GM12878 (cell line): ENCODE data around the gene LIX1. TPM values are rescaled to one million over a fixed set of nuclear protein-coding genes. Genes with fewer than 3 reads are reported as not detected.

ENCODE experiments used
- ATAC-seq: fragments of 200-7000 bp; cut with Tn5 transposase; 3 replicates; pipeline ENCODE4 v1.9.1; 2020; ENCODE audit warnings: mild to moderate bottlenecking, moderate library complexity
- BruUV-seq: library from RNA; stranded (reverse); fragments of 400-500 nt; replicated peaks from 2 replicates; lab custom pipeline; 2021; lab: Mats Ljungman, UMichigan
- CTCF ChIA-PET: fragments of 300-600 bp; sonication (Branson Sonifier 250); formaldehyde crosslinking; extraction: SDS; loops from one replicate; lab custom pipeline; 2021; ENCODE audit warnings: inconsistent platforms; lab: Yijun Ruan, JAX
- POLR2A ChIA-PET: fragments of 350-600 bp; formaldehyde crosslinking; extraction: SDS; loops from one replicate; lab custom pipeline; 2021; ENCODE audit warnings: inconsistent platforms; lab: Charles Lee
- RAD21 ChIA-PET: fragments of 300-600 bp; sonication (Branson Sonifier 250); formaldehyde crosslinking; loops from one replicate; lab custom pipeline; 2023; ENCODE audit warnings: antibody characterized with exemption; ENCODE audit not compliant: unreplicated experiment; lab: Charles Lee
- SMC1A ChIA-PET: fragments of 300-600 bp; sonication (Branson Sonifier 250); formaldehyde crosslinking; loops from one replicate; lab custom pipeline; 2023; ENCODE audit not compliant: unreplicated experiment, uncharacterized antibody; lab: Charles Lee
- DNase-seq: peaks from one replicate; pipeline ENCODE4 v3.0.0-alpha.2; 2011; ENCODE audit warnings: low read depth, low spot score
- FAIRE-seq: peaks from 3 replicates; lab custom pipeline; 2011; peaks lifted over from hg19 to GRCh38; lab: Jason Lieb, UNC
- H2AFZ ChIP-seq: 2 replicates; pipeline ENCODE4 v1.6.0; 2011; ENCODE audit warnings: low read depth, low read length, control low read depth; ENCODE audit not compliant: control insufficient read depth
- H3K27ac ChIP-seq: 2 replicates; pipeline ENCODE4 v1.5.1; 2011; ENCODE audit warnings: control low read depth; ENCODE audit not compliant: control insufficient read depth, insufficient read depth
- H3K27me3 ChIP-seq, 2 experiments: replicated peaks in 1 of 2; 2 replicates each; pipeline versions ENCODE4 v1.6.0 to v1.6.1; 2011; ENCODE audit warnings: low read length in 1 of 2; ENCODE audit not compliant: control insufficient read depth in 2 of 2, insufficient read depth in 2 of 2
- H3K36me3 ChIP-seq, 2 experiments: 2 replicates each; pipeline ENCODE4 v1.5.1; 2011; ENCODE audit warnings: low read length in 1 of 2; ENCODE audit not compliant: control insufficient read depth in 2 of 2, insufficient read depth in 2 of 2
- H3K4me1 ChIP-seq: 2 replicates; pipeline ENCODE4 v1.6.1; 2011; ENCODE audit warnings: mild to moderate bottlenecking, low read length, moderate library complexity, mixed read lengths; ENCODE audit not compliant: control insufficient read depth, insufficient read depth
- H3K4me2 ChIP-seq: 2 replicates; pipeline ENCODE4 v1.6.0; 2011; ENCODE audit warnings: control low read depth; ENCODE audit not compliant: control insufficient read depth, insufficient read depth
- H3K4me3 ChIP-seq: fragments of 200-600 bp; sonication (generic); 2 replicates; pipeline ENCODE4 v1.5.1; 2016
- H3K79me2 ChIP-seq: 2 replicates; pipeline ENCODE4 v1.6.0; 2011; ENCODE audit warnings: low read length; ENCODE audit not compliant: control insufficient read depth, insufficient read depth
- H3K9ac ChIP-seq: 2 replicates; pipeline ENCODE4 v1.8.0; 2011; ENCODE audit warnings: low read length, control low read depth, mixed read lengths; ENCODE audit not compliant: control insufficient read depth, insufficient read depth
- H3K9me3 ChIP-seq: replicated peaks from 3 replicates; pipeline ENCODE4 v1.5.1; 2011; ENCODE audit warnings: mild to moderate bottlenecking, low read length; ENCODE audit not compliant: control insufficient read depth, insufficient read depth
- H4K20me1 ChIP-seq: 2 replicates; pipeline ENCODE4 v1.6.0; 2011; ENCODE audit not compliant: control insufficient read depth, insufficient read depth
- HCFC1 ChIP-seq: fragments of 150-350 bp; IDR thresholded peaks from 2 replicates; pipeline ENCODE4 v1.6.1; 2014; ENCODE audit warnings: low read length
- HDAC6 ChIP-seq: fragments of 200-600 bp; sonication (generic); IDR thresholded peaks from one replicate; pipeline ENCODE4 v1.8.0; 2017; ENCODE audit warnings: antibody characterized with exemption; ENCODE audit not compliant: unreplicated experiment
- LARP7 ChIP-seq: fragments of 450-650 bp; IDR thresholded peaks from 2 replicates; pipeline ENCODE4 v1.6.1; 2017; ENCODE audit warnings: mild to moderate bottlenecking
- RB1 ChIP-seq: fragments of 450-650 bp; formaldehyde crosslinking; IDR thresholded peaks from 2 replicates; pipeline ENCODE4 v1.6.1; 2017; ENCODE audit warnings: mild to moderate bottlenecking, borderline replicate concordance
- SMAD1 ChIP-seq: fragments of 450-650 bp; IDR thresholded peaks from 2 replicates; pipeline ENCODE4 v1.6.1; 2018; ENCODE audit warnings: mild to moderate bottlenecking, low read depth; ENCODE audit not compliant: partially characterized antibody
- SUZ12 ChIP-seq: fragments of 200-600 bp; sonication (generic); IDR thresholded peaks from one replicate; pipeline ENCODE4 v1.6.1; 2018; ENCODE audit warnings: antibody characterized with exemption, mild to moderate bottlenecking; ENCODE audit not compliant: unreplicated experiment
- WRNIP1 ChIP-seq: IDR thresholded peaks from 2 replicates; pipeline ENCODE4 v1.6.1; 2011; ENCODE audit warnings: low read depth, low read length, improper control_type of control experiment, borderline replicate concordance
- WGBS: methylation state at CpG from one replicate; pipeline ENCODE4 v1.1.6; 2016; ENCODE audit warnings: low lambda C conversion rate; ENCODE audit not compliant: insufficient replicate concordance, insufficient coverage; ENCODE audit errors: missing lambda C conversion rate; 5-methylcytosine and 5-hydroxymethylcytosine counted together
- in situ Hi-C: fragments of 300-500 bp; cut with MboI; formaldehyde crosslinking; loops from 9 replicates; pipeline ENCODE4 v1.14.3; 2018; ENCODE audit warnings: mixed read lengths
- intact Hi-C: fragments of 100-400 bp; cut with micrococcal nuclease; formaldehyde crosslinking; loops from one replicate; pipeline ENCODE4 v1.14.2; 2022; ENCODE audit not compliant: unreplicated experiment
- polyA plus RNA-seq, 11 experiments: library from polyadenylated mRNA; depleted of rRNA in 4 of 11; unstranded in 6 of 11; stranded (reverse) in 5 of 11; fragments of >200 nt; fragmentation: Nextera tagmentation in 4 of 11; fragmentation: Illumina TruSeq in 1 of 11; extraction: Ambion mirVana in 4 of 11; extraction: Trizol in 1 of 11; gene quantifications; 1 replicate in 1 of 11; 2 replicates in 10 of 11; pipeline versions ENCODE4 v1.2.1 to v1.2.3, GENCODE V29; 2011 to 2016; ENCODE audit warnings: inconsistent platforms in 2 of 11, missing spikeins in 2 of 11, low read depth in 1 of 11
- total RNA-seq, 4 experiments: library from RNA; depleted of rRNA in 3 of 4; stranded (reverse); fragments of >200 nt in 3 of 4; fragmentation: Illumina TruSeq in 1 of 4; extraction: Trizol in 1 of 4; gene quantifications; 2 replicates each; pipeline versions ENCODE4 v1.2.1 to v1.2.3, GENCODE V29; 2013 to 2021
- TF ChIP-seq, protein P1 (sequence below): IDR thresholded peaks from 2 replicates; pipeline ENCODE4 v1.6.1; 2012; ENCODE audit warnings: low read length, inconsistent platforms
- TF ChIP-seq, protein P2 (sequence below): IDR thresholded peaks from 2 replicates; pipeline ENCODE4 v1.6.1; 2012; ENCODE audit warnings: mild to moderate bottlenecking, low read depth, low read length
- TF ChIP-seq, protein P3 (sequence below): fragments of 450-650 bp; IDR thresholded peaks from 2 replicates; pipeline ENCODE4 v1.6.1; 2016; ENCODE audit warnings: mild to moderate bottlenecking
- TF ChIP-seq, protein P4 (sequence below): IDR thresholded peaks from 2 replicates; pipeline ENCODE4 v1.6.1; 2012; ENCODE audit warnings: low read depth, low read length, improper control_type of control experiment
- TF ChIP-seq, protein P5 (sequence below): fragments of 450-650 bp; IDR thresholded peaks from 2 replicates; pipeline ENCODE4 v1.6.1; 2017; ENCODE audit warnings: mild to moderate bottlenecking

LIX1 gene
- total and polyA plus RNA-seq, 10 of the 15 experiments (the other 5 are each of a cell fraction or from before 2014, with no cell fraction given) = 0.02 to 0.07 (median 0.04) TPM; not detected in 5

DNA sequence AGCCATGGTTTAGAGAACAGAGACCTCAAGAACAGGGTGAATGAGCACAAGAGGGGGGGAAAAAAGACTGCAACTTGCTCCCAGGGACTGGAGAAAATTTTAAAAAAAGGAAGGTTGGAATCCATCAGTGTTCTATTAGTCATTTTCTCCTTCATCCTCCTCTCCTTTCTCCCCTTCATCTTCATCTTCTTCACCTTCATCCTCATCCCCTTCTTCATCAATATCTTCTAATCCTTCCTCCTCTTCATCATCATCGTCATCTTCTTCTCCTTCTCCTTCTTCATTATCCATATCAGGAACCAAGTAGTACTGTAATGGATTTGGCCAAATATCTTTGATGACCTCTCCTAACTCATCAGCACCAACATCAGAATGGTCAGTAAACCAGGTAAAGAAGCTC lies 86.1 kb downstream of the LIX1 start:
- FAIRE-seq (no peak), ATAC-seq (no peak)
- no peak overlapping the region for H3K27ac ChIP-seq
- H3K4me2 ChIP-seq = no peak overlapping the region
- H3K9me3 ChIP-seq = no peaks in the 10 kb centered on the region
- no TSS peak for BruUV-seq
- H3K4me3 ChIP-seq = no peak overlapping the region
- no peaks in the 10 kb centered on the region for H3K79me2 ChIP-seq
- no peak overlapping the region for H2AFZ ChIP-seq
- H4K20me1 ChIP-seq = no peaks in the 10 kb centered on the region
- TF ChIP-seq RB1 (no peak), HDAC6 (no peak), SMAD1 (no peak), WRNIP1 (no peak), HCFC1 (no peak), LARP7 (no peak), SUZ12 (no peak)
- TF ChIP-seq, protein P1, sequence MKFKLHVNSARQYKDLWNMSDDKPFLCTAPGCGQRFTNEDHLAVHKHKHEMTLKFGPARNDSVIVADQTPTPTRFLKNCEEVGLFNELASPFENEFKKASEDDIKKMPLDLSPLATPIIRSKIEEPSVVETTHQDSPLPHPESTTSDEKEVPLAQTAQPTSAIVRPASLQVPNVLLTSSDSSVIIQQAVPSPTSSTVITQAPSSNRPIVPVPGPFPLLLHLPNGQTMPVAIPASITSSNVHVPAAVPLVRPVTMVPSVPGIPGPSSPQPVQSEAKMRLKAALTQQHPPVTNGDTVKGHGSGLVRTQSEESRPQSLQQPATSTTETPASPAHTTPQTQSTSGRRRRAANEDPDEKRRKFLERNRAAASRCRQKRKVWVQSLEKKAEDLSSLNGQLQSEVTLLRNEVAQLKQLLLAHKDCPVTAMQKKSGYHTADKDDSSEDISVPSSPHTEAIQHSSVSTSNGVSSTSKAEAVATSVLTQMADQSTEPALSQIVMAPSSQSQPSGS = no peak
- TF ChIP-seq, protein P2, sequence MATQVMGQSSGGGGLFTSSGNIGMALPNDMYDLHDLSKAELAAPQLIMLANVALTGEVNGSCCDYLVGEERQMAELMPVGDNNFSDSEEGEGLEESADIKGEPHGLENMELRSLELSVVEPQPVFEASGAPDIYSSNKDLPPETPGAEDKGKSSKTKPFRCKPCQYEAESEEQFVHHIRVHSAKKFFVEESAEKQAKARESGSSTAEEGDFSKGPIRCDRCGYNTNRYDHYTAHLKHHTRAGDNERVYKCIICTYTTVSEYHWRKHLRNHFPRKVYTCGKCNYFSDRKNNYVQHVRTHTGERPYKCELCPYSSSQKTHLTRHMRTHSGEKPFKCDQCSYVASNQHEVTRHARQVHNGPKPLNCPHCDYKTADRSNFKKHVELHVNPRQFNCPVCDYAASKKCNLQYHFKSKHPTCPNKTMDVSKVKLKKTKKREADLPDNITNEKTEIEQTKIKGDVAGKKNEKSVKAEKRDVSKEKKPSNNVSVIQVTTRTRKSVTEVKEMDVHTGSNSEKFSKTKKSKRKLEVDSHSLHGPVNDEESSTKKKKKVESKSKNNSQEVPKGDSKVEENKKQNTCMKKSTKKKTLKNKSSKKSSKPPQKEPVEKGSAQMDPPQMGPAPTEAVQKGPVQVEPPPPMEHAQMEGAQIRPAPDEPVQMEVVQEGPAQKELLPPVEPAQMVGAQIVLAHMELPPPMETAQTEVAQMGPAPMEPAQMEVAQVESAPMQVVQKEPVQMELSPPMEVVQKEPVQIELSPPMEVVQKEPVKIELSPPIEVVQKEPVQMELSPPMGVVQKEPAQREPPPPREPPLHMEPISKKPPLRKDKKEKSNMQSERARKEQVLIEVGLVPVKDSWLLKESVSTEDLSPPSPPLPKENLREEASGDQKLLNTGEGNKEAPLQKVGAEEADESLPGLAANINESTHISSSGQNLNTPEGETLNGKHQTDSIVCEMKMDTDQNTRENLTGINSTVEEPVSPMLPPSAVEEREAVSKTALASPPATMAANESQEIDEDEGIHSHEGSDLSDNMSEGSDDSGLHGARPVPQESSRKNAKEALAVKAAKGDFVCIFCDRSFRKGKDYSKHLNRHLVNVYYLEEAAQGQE = no peak
- TF ChIP-seq, protein P3, sequence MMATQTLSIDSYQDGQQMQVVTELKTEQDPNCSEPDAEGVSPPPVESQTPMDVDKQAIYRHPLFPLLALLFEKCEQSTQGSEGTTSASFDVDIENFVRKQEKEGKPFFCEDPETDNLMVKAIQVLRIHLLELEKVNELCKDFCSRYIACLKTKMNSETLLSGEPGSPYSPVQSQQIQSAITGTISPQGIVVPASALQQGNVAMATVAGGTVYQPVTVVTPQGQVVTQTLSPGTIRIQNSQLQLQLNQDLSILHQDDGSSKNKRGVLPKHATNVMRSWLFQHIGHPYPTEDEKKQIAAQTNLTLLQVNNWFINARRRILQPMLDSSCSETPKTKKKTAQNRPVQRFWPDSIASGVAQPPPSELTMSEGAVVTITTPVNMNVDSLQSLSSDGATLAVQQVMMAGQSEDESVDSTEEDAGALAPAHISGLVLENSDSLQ = no peak
- TF ChIP-seq, protein P4, sequence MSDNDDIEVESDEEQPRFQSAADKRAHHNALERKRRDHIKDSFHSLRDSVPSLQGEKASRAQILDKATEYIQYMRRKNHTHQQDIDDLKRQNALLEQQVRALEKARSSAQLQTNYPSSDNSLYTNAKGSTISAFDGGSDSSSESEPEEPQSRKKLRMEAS = no peak
- TF ChIP-seq, protein P5, sequence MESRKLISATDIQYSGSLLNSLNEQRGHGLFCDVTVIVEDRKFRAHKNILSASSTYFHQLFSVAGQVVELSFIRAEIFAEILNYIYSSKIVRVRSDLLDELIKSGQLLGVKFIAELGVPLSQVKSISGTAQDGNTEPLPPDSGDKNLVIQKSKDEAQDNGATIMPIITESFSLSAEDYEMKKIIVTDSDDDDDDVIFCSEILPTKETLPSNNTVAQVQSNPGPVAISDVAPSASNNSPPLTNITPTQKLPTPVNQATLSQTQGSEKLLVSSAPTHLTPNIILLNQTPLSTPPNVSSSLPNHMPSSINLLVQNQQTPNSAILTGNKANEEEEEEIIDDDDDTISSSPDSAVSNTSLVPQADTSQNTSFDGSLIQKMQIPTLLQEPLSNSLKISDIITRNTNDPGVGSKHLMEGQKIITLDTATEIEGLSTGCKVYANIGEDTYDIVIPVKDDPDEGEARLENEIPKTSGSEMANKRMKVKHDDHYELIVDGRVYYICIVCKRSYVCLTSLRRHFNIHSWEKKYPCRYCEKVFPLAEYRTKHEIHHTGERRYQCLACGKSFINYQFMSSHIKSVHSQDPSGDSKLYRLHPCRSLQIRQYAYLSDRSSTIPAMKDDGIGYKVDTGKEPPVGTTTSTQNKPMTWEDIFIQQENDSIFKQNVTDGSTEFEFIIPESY = no peak
- TF ChIP-seq, all 136 proteins: peak for 0
- DNase-seq = no peak
- no peaks in the 10 kb centered on the region; a peak in 1 of 4 replicates for H3K27me3 ChIP-seq
- SMC1A ChIA-PET = interaction anchor here (0.5 kb wide), 1 partner anchor 125 kb away, joined by 3 read pairs; no protein-coding TSS in a partner anchor
- no peaks in the 10 kb centered on the region for H3K36me3 ChIP-seq
- no peak overlapping the region for H3K9ac ChIP-seq
- CTCF ChIA-PET = no interaction called here
- WGBS = 85% methylated on average over 1 of the region's 1 CpG
- H3K4me1 ChIP-seq = no peaks in the 10 kb centered on the region
- in situ Hi-C loops (no loop called here), intact Hi-C loops (no loop called here)
- POLR2A ChIA-PET = no interaction called here
- RAD21 ChIA-PET = no interaction called here
